Measurements from ENCODE around the gene INO80.

The INO80 gene

DNA sequence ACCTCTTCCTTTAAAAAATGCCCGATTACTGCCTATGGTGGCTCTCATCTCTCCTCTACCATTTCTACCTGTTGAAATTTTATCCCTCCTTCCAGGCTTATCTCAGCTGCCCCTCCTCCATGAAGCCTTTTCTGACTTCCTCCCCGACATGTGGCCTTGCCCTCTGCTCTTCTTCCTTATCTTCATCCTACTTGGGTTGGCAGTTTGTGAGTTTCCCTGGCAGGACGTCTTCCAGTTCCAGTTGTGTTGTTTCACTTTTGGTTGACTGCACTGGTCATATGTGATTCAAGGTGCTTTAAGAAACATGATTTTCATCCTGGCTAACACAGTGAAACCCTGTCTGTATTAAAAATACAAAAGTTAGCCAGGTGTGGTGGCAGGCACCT lies 182.6 kb downstream of the INO80 start:
- in situ Hi-C loops (cut with MboI; ENCODE audit: low sequenced_read_pairs): no loop called here

DNA sequence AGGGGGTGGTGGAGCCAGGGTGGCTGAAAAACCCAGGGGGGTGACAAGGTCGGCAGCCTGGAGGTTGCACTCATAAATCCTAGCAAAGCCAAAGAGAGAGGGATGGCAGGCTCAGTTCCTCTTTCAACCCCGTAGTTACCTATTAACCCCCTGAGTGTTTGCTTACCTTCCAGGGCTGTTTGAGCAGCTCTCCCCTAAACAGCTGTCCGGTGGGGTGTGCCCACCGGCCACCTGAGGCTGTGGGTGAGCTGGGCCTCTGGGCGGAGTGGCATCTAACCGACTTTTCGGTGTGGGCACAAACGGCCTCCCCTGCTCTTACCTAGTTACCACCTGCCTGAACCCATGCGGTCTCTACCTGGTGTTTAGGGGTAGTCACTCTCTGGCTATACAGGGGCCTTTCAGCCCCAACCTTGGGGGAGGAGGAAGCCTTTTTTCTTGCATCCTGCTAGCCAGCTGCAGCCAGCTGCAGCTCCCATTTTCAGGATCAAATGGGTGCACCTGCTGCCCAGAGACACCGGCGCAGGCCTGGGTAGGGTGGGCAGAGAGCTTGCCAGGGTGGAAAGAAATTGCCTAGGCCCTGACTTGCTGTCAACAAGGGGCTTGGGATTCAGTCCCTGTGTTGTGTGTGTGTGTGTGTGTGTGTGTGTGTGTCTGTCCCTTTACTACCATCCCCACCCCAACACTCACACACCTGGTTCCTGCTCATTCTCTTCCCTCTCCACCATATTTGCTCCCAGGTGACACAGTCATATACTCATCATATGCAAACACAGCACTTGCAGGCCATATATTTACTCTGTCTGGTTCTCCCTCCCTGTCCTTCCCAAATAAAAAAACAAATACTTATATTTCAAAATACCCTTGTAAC lies 183.2 kb downstream of the INO80 start:
- in situ Hi-C loops (cut with MboI; ENCODE audit: low sequenced_read_pairs): no loop called here

DNA sequence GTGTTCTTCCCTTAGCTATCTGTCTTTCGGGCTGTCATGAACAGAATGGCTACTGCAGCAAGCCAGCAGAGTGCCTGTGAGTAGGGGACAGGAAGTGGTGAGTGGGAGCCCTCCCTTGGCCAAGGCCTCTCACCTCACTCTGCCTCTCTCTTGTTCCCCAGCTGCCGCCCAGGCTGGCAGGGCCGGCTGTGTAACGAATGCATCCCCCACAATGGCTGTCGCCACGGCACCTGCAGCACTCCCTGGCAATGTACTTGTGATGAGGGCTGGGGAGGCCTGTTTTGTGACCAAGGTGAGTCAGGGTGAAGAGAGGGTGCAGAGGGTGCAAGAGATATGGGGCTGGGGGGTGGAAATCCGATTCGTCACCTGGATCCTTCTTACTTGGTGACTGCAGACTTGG lies 183.9 kb downstream of the INO80 start:
- in situ Hi-C loops (cut with MboI; ENCODE audit: low sequenced_read_pairs): no loop called here

DNA sequence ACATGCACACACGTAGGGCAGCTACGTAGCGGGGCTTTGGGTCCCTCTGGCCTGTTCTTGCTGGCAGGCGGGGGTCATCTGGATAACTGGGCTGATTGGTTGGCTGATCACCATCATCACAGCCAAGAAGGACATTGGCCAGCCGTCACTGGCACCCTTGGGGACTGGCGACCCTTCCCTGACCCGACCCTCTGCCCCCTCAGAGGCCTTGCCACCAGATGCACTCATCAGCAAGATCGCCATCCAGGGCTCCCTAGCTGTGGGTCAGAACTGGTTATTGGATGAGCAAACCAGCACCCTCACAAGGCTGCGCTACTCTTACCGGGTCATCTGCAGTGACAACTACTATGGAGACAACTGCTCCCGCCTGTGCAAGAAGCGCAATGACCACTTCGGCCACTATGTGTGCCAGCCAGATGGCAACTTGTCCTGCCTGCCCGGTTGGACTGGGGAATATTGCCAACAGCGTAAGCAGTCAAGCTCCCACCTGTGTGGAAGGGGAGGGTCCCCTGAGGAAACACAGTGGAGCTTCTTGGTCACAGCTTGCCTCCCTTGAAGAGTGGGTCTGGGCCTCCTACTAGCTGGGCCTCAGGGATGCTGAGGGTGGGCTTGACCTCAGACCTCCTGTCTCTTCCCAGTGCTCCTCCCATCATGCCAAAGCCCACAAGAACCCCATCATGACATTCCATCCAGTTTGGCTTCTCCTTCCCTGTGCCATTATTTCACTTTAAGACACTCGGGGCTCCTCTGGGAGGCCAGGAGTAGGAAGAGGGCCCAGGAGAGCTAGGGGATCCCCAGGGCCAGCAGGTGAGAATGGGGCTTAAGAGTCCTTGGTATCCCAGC lies 184.6 kb downstream of the INO80 start:
- in situ Hi-C loops (cut with MboI; ENCODE audit: low sequenced_read_pairs): no loop called here

DNA sequence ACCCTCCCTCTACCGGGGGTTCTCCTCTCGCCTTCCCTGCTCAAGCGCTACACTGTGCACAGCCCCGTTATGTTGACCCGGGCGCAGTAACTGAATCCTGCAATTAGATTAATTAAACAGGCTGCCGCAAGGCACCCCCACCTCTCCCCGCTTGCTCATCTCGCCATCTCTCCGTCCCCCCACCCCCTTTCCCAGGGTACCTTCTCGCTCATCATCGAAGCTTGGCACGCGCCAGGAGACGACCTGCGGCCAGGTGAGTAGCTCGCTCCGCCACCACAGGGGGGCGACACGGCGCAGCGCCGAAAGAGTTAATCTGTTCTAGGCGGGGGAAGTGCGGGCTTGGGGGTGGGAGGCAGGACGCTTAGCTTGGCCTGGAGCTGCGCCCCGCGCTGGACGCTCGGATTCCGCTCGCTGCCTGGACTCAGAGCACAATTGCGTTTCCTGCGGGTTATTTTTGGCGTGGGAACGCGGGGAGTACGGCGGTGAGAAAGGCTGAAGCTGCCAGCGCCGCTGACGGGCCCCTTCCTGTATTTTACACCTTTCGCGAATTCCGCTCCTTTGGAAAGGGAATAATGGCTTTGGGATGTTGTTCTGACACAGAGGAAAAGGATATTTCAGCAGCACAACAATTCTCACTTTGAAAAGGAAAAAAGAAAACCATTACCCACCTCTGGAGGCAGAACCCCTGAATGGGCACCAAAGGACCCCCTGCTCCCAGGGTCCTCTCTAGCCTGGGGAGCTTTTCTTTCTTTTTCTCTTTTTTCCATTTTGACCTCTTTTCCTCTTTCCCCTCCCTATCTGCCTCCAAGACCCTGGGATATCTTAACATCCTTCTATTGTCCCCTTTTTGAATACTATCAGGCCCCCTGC lies 185.4 kb downstream of the INO80 start:
- in situ Hi-C loops (cut with MboI; ENCODE audit: low sequenced_read_pairs): no loop called here

DNA sequence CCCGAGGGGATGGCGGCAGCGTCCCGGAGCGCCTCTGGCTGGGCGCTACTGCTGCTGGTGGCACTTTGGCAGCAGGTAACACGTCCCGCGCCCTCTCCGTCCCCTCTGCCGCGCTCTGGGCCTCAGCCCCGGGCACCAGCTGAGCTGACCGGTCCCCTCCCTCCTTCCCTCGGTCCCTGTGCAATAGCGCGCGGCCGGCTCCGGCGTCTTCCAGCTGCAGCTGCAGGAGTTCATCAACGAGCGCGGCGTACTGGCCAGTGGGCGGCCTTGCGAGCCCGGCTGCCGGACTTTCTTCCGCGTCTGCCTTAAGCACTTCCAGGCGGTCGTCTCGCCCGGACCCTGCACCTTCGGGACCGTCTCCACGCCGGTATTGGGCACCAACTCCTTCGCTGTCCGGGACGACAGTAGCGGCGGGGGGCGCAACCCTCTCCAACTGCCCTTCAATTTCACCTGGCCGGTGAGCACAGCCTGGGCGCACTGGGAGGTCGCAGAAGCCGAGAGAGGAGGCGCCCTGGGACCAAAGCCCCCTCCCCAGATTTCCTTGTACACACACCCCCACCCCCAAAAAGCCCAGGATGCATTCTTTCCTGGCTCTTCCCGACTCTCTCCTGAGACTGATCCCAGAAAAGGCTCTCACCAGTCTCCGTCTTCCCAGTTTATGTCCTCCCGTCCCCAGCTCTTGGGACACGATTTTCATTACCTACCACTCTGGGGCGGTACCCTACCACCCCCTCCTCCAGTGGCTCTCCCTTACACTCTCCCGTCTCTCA lies 186.2 kb downstream of the INO80 start:
- in situ Hi-C loops (cut with MboI; ENCODE audit: low sequenced_read_pairs): no loop called here
